Measurements from ENCODE around the gene ETNK1.

Gene ETNK1

DNA sequence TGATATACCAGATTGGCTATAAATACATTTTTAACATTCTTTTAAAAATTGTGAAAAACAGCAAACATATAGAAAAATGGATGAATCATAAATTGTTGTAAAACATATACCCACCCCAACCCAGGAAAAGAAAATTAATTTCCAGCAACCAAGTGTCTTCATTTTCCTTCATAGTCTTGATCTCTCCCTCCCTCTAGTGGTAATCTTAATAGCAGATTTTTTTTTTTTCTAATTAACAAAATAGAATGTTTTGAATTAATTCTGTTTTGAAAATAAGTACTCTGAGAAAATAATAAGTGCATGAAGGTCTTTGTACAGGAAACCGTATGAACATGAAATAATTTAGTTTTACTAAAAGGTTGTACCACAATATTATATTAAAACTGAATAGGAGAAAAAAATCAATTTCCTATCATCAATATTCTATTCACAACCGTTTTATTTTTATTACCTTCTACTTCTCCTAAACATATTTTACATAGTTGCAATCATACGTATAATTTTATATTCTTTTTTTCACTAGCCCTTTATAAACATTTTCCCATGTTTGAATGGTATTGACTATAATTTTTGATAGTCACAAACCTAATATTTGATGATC, 7.0 kb downstream of the ETNK1 start:
- TF ChIP-seq, protein P1, sequence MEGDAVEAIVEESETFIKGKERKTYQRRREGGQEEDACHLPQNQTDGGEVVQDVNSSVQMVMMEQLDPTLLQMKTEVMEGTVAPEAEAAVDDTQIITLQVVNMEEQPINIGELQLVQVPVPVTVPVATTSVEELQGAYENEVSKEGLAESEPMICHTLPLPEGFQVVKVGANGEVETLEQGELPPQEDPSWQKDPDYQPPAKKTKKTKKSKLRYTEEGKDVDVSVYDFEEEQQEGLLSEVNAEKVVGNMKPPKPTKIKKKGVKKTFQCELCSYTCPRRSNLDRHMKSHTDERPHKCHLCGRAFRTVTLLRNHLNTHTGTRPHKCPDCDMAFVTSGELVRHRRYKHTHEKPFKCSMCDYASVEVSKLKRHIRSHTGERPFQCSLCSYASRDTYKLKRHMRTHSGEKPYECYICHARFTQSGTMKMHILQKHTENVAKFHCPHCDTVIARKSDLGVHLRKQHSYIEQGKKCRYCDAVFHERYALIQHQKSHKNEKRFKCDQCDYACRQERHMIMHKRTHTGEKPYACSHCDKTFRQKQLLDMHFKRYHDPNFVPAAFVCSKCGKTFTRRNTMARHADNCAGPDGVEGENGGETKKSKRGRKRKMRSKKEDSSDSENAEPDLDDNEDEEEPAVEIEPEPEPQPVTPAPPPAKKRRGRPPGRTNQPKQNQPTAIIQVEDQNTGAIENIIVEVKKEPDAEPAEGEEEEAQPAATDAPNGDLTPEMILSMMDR (IDR thresholded peaks at IDR 0.05; ENCODE audit: insufficient read depth, low read depth, low read length, missing control alignments) = peak; percentile 49
- DNase-seq (ENCODE audit: low read depth) = no peak
- H3K4me3 ChIP-seq (ENCODE audit: low read length) = no peak overlapping the region

- DNase-seq (ENCODE audit: low read depth) = peak; percentile 35
- TF ChIP-seq, protein P1 (IDR thresholded peaks at IDR 0.05; ENCODE audit: insufficient read depth, low read depth, low read length, missing control alignments) = no peak
- no peak overlapping the region for H3K4me3 ChIP-seq (ENCODE audit: low read length)
Measured at GRCh38 chr12:22634883-22635282, 9.9 kb downstream of the ETNK1 start.

- H3K4me3 ChIP-seq (ENCODE audit: low read length) = no peak overlapping the region
- DNase-seq (ENCODE audit: low read depth) = no peak
- TF ChIP-seq, protein P1 (IDR thresholded peaks at IDR 0.05; ENCODE audit: insufficient read depth, low read depth, low read length, missing control alignments) = no peak
Measured at GRCh38 chr12:22635812-22636211, 10.8 kb downstream of the ETNK1 start.

DNA sequence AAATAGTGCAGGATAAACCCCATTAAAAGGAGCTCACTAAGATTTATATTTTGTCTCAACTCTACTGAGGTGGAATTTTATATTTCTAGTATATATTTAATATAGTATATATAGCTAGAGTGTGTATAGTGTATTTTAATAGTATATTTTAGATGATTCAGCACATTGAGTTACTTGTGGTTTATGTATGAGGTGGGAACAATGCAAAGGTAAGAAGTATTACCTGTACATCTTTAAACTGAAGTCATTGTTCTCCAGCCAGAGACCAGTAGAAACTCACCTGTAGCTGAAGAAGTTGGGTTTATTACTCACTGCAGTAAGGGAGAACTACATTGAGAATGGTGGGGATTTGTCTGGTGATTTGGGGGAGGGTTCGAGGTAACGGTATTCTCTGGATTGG, 15.9 kb downstream of the ETNK1 start:
- TF ChIP-seq, protein P1 (IDR thresholded peaks at IDR 0.05; ENCODE audit: insufficient read depth, low read depth, low read length, missing control alignments) = no peak
- no peak for DNase-seq (ENCODE audit: low read depth)
- H3K4me3 ChIP-seq (ENCODE audit: low read length) = no peak overlapping the region

GRCh38 chr12:22641353-22642053, 16.5 kb downstream of the ETNK1 start:
- H3K4me3 ChIP-seq (ENCODE audit: low read length) = no peak overlapping the region
- DNase-seq (ENCODE audit: low read depth) = no peak
- TF ChIP-seq, protein P1 (IDR thresholded peaks at IDR 0.05; ENCODE audit: insufficient read depth, low read depth, low read length, missing control alignments) = no peak

- DNase-seq (ENCODE audit: low read depth) = no peak
- TF ChIP-seq, protein P1 (IDR thresholded peaks at IDR 0.05; ENCODE audit: insufficient read depth, low read depth, low read length, missing control alignments) = no peak
- no peak overlapping the region for H3K4me3 ChIP-seq (ENCODE audit: low read length)
Measured at GRCh38 chr12:22648668-22649067, 23.7 kb downstream of the ETNK1 start.

DNA sequence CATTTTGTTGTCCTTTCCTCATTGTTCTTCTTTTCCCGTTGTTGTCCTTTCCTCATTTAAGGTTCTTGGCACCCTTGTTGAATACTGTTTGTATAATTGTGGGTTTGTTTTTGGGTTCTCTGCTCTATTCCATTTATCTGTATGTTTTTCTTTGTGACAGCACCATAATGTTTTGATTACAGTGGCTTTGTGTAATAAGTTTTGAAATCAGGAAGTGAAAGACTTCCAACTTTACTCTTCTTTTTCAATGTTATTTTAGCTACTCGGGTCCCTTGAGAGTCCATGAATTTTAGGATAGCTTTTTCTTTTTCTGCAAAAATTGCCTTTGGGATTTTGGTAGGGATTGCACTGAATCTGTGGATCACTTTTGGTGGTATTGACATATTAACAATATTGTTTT, 28.1 kb downstream of the ETNK1 start:
- H3K4me3 ChIP-seq (ENCODE audit: low read length) = no peak overlapping the region
- DNase-seq (ENCODE audit: low read depth) = no peak
- TF ChIP-seq, protein P1 (IDR thresholded peaks at IDR 0.05; ENCODE audit: insufficient read depth, low read depth, low read length, missing control alignments) = no peak

Measured in epithelial cell of esophagus (primary cell).